LoVo (cell line): ENCODE measurements around the gene PDGFRB.

ENCODE experiments used
- DNase-seq: peaks from one replicate; pipeline ENCODE4 v3.0.0-alpha.2; 2016; ENCODE audit warnings: low spot score

Gene PDGFRB

DNA sequence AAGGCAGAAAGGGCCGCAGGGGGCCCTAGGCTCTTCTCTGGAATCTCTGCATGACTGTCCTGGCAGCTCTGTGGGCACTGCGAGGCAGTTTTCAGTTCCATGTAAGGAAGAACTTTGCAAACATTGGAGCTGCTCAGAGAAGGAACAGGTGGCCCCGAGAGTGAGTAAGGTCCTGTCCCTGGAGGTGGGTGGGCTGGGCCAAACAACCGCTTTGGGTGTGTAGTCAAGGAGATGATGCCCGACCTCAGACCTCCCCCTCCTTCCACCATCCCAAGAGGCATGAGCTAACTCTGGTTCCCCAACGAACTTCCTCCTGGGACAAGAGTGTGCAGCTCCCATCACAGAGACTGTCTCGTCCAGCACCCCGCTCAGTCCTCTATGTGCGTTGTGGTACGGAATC is 89.8 kb downstream of the PDGFRB start:
- no peak for DNase-seq

DNA sequence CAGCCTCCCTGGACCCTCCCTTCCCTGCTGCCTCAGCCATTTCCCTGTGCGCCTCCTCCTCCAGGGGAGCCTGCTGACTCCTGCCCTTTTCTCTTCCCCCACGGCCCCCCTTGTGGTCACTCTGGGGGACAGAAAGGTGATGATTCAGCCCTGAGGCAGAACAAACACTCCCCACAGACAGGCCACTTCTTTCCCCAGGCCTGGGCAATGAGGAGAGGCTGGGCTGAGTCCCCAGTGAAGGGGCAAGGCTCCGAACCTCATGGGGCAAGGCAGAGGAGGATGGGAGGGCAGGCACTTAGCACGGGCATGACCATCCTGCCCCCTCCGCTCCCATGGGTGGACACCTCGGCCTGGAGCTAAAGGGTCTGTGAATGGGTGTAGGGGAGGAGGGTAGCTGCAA is 90.3 kb downstream of the PDGFRB start:
- DNase-seq, result no peak

DNA sequence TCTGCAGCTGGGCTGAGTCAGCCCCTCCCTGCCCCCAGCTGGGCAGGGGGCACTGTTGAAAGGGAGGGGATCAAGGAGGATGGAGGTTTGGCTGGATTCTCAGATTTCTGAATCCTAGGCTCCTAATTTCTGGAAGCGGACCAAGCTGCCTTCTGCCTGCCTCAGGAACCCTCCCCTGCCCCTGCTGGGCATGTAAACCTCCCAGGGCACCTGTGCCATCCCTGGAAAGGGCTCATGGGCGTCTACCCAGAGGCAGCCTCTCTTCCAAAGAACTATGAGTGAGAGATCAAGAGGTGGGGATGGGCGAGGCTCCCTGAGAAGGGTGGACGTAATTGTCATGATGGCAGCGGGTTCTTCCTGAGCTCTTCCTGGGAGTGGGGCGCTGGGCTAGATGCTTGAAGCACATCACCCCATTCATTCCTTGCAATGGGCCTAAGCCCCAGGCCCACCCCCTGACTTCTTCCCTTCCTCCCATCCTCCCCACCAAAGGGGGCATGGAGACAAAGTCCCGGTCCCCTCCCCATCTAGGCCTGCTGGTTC is 90.9 kb downstream of the PDGFRB start:
- DNase-seq, result no peak
